Smooth muscle cell (in vitro differentiated cells): Measurements from ENCODE around the gene VEZF1. TPM values are rescaled to one million over a fixed set of nuclear protein-coding genes. Genes with fewer than 3 reads are reported as not detected.

Experiments used
- DNase-seq: peaks from one replicate; lab custom pipeline; 2025; ENCODE audit not compliant: unreplicated experiment; lab: John Stamatoyannopoulos, UW
- H2AFZ ChIP-seq: fragments of 200-600 bp; sonication (generic); 2 replicates; pipeline ENCODE4 v1.6.0; 2016; ENCODE audit warnings: antibody characterized with exemption, low read depth, mild to moderate bottlenecking
- H3F3A ChIP-seq: fragments of 200-600 bp; sonication (generic); 2 replicates; pipeline ENCODE4 v1.6.0; 2017; ENCODE audit warnings: antibody characterized with exemption, low read depth
- H3K27ac ChIP-seq: fragments of 200-600 bp; sonication (generic); 2 replicates; pipeline ENCODE4 v1.5.1; 2016; ENCODE audit warnings: low read depth, mild to moderate bottlenecking
- H3K27me3 ChIP-seq: fragments of 200-600 bp; sonication (generic); 2 replicates; pipeline ENCODE4 v1.6.1; 2016; ENCODE audit warnings: low read depth, mild to moderate bottlenecking
- H3K36me3 ChIP-seq: fragments of 200-600 bp; sonication (generic); 2 replicates; pipeline ENCODE4 v1.5.1; 2016; ENCODE audit warnings: low read depth
- H3K4me1 ChIP-seq: fragments of 200-600 bp; sonication (generic); 2 replicates; pipeline ENCODE4 v1.5.1; 2016; ENCODE audit warnings: low read depth
- H3K4me2 ChIP-seq: fragments of 200-600 bp; sonication (generic); 2 replicates; pipeline ENCODE4 v1.6.0; 2016; ENCODE audit warnings: mild to moderate bottlenecking
- H3K4me3 ChIP-seq: fragments of 200-600 bp; sonication (generic); 2 replicates; pipeline ENCODE4 v1.5.1; 2016; ENCODE audit warnings: mild to moderate bottlenecking
- H3K79me2 ChIP-seq: fragments of 200-600 bp; sonication (generic); 2 replicates; pipeline ENCODE4 v1.6.0; 2016; ENCODE audit warnings: low read depth, mild to moderate bottlenecking
- H3K9ac ChIP-seq: fragments of 200-600 bp; sonication (generic); 2 replicates; pipeline ENCODE4 v1.6.0; 2016; ENCODE audit warnings: low read depth
- H3K9me3 ChIP-seq: fragments of 200-600 bp; sonication (generic); replicated peaks from 2 replicates; pipeline ENCODE4 v1.5.1; 2016; ENCODE audit warnings: low read depth
- H4K20me1 ChIP-seq: fragments of 200-600 bp; sonication (generic); 2 replicates; pipeline ENCODE4 v1.6.0; 2016; ENCODE audit warnings: low read depth
- WGBS: methylation state at CpG from one replicate; pipeline ENCODE4 v1.1.7; 2016; ENCODE audit warnings: low lambda C conversion rate; 5-methylcytosine and 5-hydroxymethylcytosine counted together
- polyA plus RNA-seq: library from polyadenylated mRNA; unstranded; fragments of >200 nt; fragmentation: Nextera tagmentation; extraction: Ambion mirVana; gene quantifications from 2 replicates; pipeline ENCODE4 v1.2.1, GENCODE V29; 2016
- total RNA-seq: library from RNA; depleted of rRNA; stranded (reverse); fragments of >200 nt; gene quantifications from 2 replicates; pipeline ENCODE4 v1.2.3, GENCODE V29; 2014
- TF ChIP-seq, protein P1 (sequence below): fragments of 200-600 bp; sonication (generic); IDR thresholded peaks from 2 replicates; pipeline ENCODE4 v1.5.1; 2017; ENCODE audit warnings: borderline replicate concordance, mild to moderate bottlenecking, antibody characterized with exemption; ENCODE audit not compliant: insufficient read depth, poor library complexity, severe bottlenecking

The VEZF1 gene
- total and polyA plus RNA-seq, 2 experiments from 2014 or later = 25.3 to 61.8 TPM

DNA sequence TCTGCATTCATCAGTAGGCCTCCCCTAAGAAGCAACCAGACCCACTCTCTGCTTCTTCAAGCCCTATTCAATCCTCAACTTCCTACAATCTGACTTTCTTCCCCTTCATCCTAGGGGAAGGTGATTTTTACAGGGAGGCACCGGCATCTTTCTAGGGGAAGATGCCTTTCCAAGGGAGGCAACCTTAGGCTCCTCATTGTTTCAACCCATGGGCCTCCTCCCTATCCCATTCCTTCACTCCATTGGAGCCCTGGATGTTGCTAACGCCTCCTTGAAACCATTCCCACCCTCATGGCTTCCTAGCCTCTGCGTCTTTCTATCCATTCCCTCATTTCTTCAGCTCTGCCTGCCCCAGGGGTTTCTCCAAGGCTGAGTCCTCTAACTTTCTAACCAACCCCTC lies 30.2 kb downstream of the VEZF1 start:
- no peaks in the 10 kb centered on the region for H3K36me3 ChIP-seq
- WGBS = 95% methylated on average over 3 of the region's 3 CpGs
- DNase-seq = no peak
- H4K20me1 ChIP-seq = peaks cover 9% of the 10 kb centered on the region
- no peaks in the 10 kb centered on the region for H3K9me3 ChIP-seq
- H3K27ac ChIP-seq = no peak overlapping the region
- no peak overlapping the region for H2AFZ ChIP-seq
- H3K27me3 ChIP-seq = no peaks in the 10 kb centered on the region
- H3K9ac ChIP-seq = no peak overlapping the region
- no peak overlapping the region for H3K4me3 ChIP-seq
- peaks cover 14% of the 10 kb centered on the region for H3K4me1 ChIP-seq
- H3F3A ChIP-seq = peaks cover 27% of the 10 kb centered on the region
- TF ChIP-seq, protein P1, sequence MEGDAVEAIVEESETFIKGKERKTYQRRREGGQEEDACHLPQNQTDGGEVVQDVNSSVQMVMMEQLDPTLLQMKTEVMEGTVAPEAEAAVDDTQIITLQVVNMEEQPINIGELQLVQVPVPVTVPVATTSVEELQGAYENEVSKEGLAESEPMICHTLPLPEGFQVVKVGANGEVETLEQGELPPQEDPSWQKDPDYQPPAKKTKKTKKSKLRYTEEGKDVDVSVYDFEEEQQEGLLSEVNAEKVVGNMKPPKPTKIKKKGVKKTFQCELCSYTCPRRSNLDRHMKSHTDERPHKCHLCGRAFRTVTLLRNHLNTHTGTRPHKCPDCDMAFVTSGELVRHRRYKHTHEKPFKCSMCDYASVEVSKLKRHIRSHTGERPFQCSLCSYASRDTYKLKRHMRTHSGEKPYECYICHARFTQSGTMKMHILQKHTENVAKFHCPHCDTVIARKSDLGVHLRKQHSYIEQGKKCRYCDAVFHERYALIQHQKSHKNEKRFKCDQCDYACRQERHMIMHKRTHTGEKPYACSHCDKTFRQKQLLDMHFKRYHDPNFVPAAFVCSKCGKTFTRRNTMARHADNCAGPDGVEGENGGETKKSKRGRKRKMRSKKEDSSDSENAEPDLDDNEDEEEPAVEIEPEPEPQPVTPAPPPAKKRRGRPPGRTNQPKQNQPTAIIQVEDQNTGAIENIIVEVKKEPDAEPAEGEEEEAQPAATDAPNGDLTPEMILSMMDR = no peak
- no peak overlapping the region for H3K4me2 ChIP-seq
- peaks cover 7% of the 10 kb centered on the region for H3K79me2 ChIP-seq

DNA sequence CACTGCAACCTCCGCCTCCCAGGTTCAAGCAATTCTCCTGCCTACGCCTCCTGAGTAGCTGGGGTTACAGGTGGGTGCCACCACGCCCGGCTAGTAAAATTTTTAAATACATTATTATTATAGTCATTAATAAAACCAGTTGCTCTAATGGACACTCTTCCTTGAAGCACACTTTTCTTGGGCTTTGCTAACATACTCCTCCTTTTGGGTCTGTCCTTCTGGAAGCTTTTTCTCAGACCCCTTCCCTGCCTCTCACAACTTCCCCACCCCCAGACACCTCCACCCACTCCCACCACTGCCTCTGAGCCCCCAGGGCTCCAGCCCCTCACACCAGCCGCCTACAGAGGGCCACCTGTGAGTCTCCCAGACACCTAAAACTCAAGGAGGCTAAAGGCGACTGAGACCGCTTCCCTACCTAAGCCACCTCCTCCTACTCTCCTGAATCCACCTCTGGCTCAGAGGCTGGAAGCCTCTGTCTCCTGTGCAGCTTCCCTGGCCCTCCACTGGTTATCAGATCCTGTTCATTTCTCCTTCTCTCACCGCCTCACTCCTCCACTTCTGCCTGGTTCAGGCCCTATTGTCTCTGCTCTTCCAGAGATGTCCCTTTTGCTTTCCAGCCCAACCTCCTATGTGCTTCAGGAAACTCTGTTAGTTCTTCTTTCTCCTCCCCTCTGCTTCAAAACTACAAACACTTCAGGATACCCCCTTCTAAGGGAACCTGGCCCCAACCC lies 30.8 kb downstream of the VEZF1 start:
- no peak for DNase-seq
- H3F3A ChIP-seq = peaks cover 31% of the 10 kb centered on the region
- no peaks in the 10 kb centered on the region for H3K9me3 ChIP-seq
- H3K27me3 ChIP-seq = no peaks in the 10 kb centered on the region
- H3K27ac ChIP-seq = no peak overlapping the region
- peaks cover 15% of the 10 kb centered on the region for H4K20me1 ChIP-seq
- 94% methylated on average over 7 of the region's 8 CpGs for WGBS
- H3K79me2 ChIP-seq = peaks cover 13% of the 10 kb centered on the region
- TF ChIP-seq, protein P1 = no peak
- no peaks in the 10 kb centered on the region for H3K36me3 ChIP-seq
- H3K9ac ChIP-seq = no peak overlapping the region
- peaks cover 18% of the 10 kb centered on the region for H3K4me1 ChIP-seq
- no peak overlapping the region for H3K4me3 ChIP-seq
- no peak overlapping the region for H3K4me2 ChIP-seq
- no peak overlapping the region for H2AFZ ChIP-seq

DNA sequence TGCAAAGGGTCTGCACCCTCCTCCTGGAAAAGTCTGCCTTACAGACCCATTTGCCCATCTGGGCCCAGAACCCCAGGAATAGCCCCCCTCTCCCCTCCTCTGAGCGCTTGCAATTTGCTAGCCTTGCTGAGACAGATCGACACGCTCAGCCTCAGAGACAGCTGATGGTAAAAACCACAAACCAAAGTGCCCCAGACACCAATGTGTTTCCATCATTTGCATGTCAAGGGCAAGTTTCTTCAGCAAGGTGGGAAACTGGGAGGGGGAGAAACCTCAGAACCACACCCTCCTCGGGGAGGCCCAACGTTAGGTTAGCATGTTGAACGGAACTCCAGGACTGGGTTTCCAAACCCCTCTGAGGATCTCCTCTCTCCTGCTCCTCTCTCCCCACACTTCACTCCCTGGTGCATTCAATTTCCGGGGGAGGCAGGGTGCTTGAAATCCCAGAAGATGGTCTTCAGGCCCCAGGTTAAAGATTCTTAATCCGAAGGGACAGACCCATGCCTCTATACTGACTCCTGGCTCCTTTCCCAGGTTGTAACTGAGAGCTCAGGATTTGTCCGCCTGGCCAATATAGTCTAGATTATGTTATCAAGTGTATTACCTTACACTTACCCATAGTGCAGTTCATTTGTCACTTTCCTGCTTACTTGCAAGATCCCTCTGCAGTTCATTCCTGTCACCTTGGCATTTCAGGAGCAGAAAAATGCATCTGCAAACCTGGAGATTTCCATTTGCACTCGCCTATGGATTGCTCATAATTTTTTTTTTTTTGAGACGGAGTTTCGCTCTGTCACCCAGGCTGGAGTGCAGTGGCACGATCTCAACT lies 31.5 kb downstream of the VEZF1 start:
- TF ChIP-seq, protein P1 = no peak
- Histone ChIP-seq H3K9ac (no peak overlapping the region), H3K27ac (no peak overlapping the region), H3K4me2 (no peak overlapping the region), H3K4me3 (no peak overlapping the region), H3K4me1 (peaks cover 18% of the 10 kb centered on the region), H3K27me3 (no peaks in the 10 kb centered on the region), H3K9me3 (no peaks in the 10 kb centered on the region), H2AFZ (no peak overlapping the region), H3F3A (peaks cover 31% of the 10 kb centered on the region), H4K20me1 (peaks cover 21% of the 10 kb centered on the region), H3K79me2 (peaks cover 15% of the 10 kb centered on the region), H3K36me3 (no peaks in the 10 kb centered on the region)
- WGBS = 43% methylated on average over 13 of the region's 13 CpGs
- no peak for DNase-seq
